ENCODE data around the gene VWA8. TPM values are rescaled to one million over a fixed set of nuclear protein-coding genes. Genes with fewer than 3 reads are reported as not detected.

Gene VWA8
- total and polyA plus RNA-seq, 7 experiments from 2014 or later, result 4.8 to 26.3 (median 21.6) TPM

- no peaks in the 10 kb centered on the region for H3K27me3 Mint-ChIP-seq
- no peak overlapping the region for H3K4me3 Mint-ChIP-seq
- peaks cover 0 to 5% of the 10 kb centered on the region in 2 donors for H3K4me1 ChIP-seq (ENCODE audit: control insufficient read depth in 2 of 2, insufficient read depth in 2 of 2, low read length in 2 of 2)
- peaks cover 0 to 5% (median 2%) of the 10 kb centered on the region in 5 donors for H3K36me3 Mint-ChIP-seq
- no peak overlapping the region for H3K27ac ChIP-seq (ENCODE audit: low read depth, low read length)
- CTCF ChIA-PET, result interaction anchor here (0.6 to 0.8 kb wide), 2 partner anchors 10 kb away, joined by 3 to 4 read pairs; no protein-coding TSS in a partner anchor
- H3K36me3 ChIP-seq (ENCODE audit: control insufficient read depth in 2 of 3, insufficient read depth in 3 of 3, low read length in 3 of 3), result no peaks in the 10 kb centered on the region
- POLR2A ChIA-PET, result interaction anchor here (0.6 kb wide), 1 partner anchor 242 kb away, joined by 3 read pairs; no protein-coding TSS in a partner anchor
- H3K4me1 Mint-ChIP-seq, result peaks cover 0 to 11% (median 5%) of the 10 kb centered on the region in 7 donors
- DNase-seq (no peak), ATAC-seq (no peak)
- intact Hi-C loops (cut with micrococcal nuclease), result no loop called here
- H3K4me3 ChIP-seq (ENCODE audit: low read length), result no peak overlapping the region
- H3K27ac Mint-ChIP-seq, result no peak overlapping the region
- no peaks in the 10 kb centered on the region for H3K9me3 Mint-ChIP-seq
- no peaks in the 10 kb centered on the region for H3K27me3 ChIP-seq (ENCODE audit: control insufficient read depth in 2 of 2, insufficient read depth in 2 of 2, low read length in 2 of 2)
- H3K9me3 ChIP-seq (ENCODE audit: control insufficient read depth in 2 of 3, low read length in 3 of 3), result no peaks in the 10 kb centered on the region
Measured at GRCh38 chr13:41658057-41658661, 302.8 kb downstream of the VWA8 start.

DNA sequence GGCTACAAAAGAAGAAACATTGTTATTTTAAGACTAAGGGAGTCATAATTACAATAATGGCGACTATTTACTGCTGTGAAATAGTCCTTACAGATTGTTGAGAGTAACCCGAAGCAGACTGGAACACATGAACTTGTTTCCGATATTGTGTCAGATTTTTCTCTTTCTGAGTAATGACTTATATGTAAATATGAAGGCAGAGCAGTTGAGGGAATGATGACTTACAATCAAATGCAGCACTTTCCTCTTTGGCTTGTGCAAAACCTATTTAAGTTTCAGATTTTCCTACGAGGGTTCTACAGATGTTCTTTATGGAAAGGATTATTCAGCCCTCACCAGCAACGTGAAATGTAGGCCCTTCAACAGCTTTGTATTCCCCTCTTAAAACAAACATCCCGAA is 304.9 kb downstream of the VWA8 start:
- no peak overlapping the region for H3K27ac ChIP-seq (ENCODE audit: low read depth, low read length)
- H3K9me3 ChIP-seq (ENCODE audit: control insufficient read depth in 2 of 3, low read length in 3 of 3), result no peaks in the 10 kb centered on the region
- peak overlapping the region in 2 of 9 donors; percentile 40 to 48 for H3K27ac Mint-ChIP-seq
- H3K27me3 ChIP-seq (ENCODE audit: control insufficient read depth in 2 of 2, insufficient read depth in 2 of 2, low read length in 2 of 2), result no peaks in the 10 kb centered on the region
- no peak for DNase-seq
- ChIA-PET POLR2A (interaction anchor here (0.7 kb wide), 1 partner anchor 270 kb away, joined by 3 read pairs; no protein-coding TSS in a partner anchor), CTCF (interaction anchor here (0.6 to 1.7 kb wide), 3 partner anchors 245 to 582 kb away, joined by 3 to 8 read pairs (median 3); no protein-coding TSS in a partner anchor)
- no peak overlapping the region for H3K4me3 Mint-ChIP-seq
- H3K4me1 Mint-ChIP-seq, result peaks cover 0 to 24% (median 7%) of the 10 kb centered on the region in 7 donors
- no peak overlapping the region for H3K4me3 ChIP-seq (ENCODE audit: low read length)
- H3K9me3 Mint-ChIP-seq, result no peaks in the 10 kb centered on the region
- H3K36me3 ChIP-seq (ENCODE audit: control insufficient read depth in 2 of 3, insufficient read depth in 3 of 3, low read length in 3 of 3), result no peaks in the 10 kb centered on the region
- H3K27me3 Mint-ChIP-seq, result no peaks in the 10 kb centered on the region
- no peak for ATAC-seq
- H3K4me1 ChIP-seq (ENCODE audit: control insufficient read depth in 2 of 2, insufficient read depth in 2 of 2, low read length in 2 of 2), result peaks cover 0 to 5% of the 10 kb centered on the region in 2 donors
- peaks cover 0 to under 1% (median 0%) of the 10 kb centered on the region in 5 donors for H3K36me3 Mint-ChIP-seq
- intact Hi-C loops (cut with micrococcal nuclease), result no loop called here

GRCh38 chr13:41654796-41655195 is 306.1 kb downstream of the VWA8 start:
- Mint-ChIP-seq H3K4me1 (peaks cover 0 to 24% (median 12%) of the 10 kb centered on the region in 7 donors), H3K36me3 (no peaks in the 10 kb centered on the region), H3K27me3 (no peaks in the 10 kb centered on the region), H3K27ac (peak overlapping the region in 8 of 9 donors; percentile 2 to 67 (median 22)), H3K9me3 (no peaks in the 10 kb centered on the region), H3K4me3 (no peak overlapping the region)
- intact Hi-C loops (cut with micrococcal nuclease), result loop anchor here in 1 of 2 donors (5.0 kb wide), 1 partner anchor 592 kb away; the partner anchor contains the start of gene WBP4
- Histone ChIP-seq H3K27ac (ENCODE audit: low read depth, low read length) (no peak overlapping the region), H3K9me3 (ENCODE audit: control insufficient read depth in 2 of 3, low read length in 3 of 3) (no peaks in the 10 kb centered on the region), H3K4me3 (ENCODE audit: low read length) (no peak overlapping the region), H3K36me3 (ENCODE audit: control insufficient read depth in 2 of 3, insufficient read depth in 3 of 3, low read length in 3 of 3) (no peaks in the 10 kb centered on the region), H3K27me3 (ENCODE audit: control insufficient read depth in 2 of 2, insufficient read depth in 2 of 2, low read length in 2 of 2) (no peaks in the 10 kb centered on the region), H3K4me1 (ENCODE audit: control insufficient read depth in 2 of 2, insufficient read depth in 2 of 2, low read length in 2 of 2) (peaks cover 0 to 5% of the 10 kb centered on the region in 2 donors)
- ChIA-PET POLR2A (no interaction called here), CTCF (interaction anchor here (0.7 kb wide), 1 partner anchor 36 kb away, joined by 3 read pairs; no protein-coding TSS in a partner anchor)
- DNase-seq (no peak), ATAC-seq (peak; percentile 80)

DNA sequence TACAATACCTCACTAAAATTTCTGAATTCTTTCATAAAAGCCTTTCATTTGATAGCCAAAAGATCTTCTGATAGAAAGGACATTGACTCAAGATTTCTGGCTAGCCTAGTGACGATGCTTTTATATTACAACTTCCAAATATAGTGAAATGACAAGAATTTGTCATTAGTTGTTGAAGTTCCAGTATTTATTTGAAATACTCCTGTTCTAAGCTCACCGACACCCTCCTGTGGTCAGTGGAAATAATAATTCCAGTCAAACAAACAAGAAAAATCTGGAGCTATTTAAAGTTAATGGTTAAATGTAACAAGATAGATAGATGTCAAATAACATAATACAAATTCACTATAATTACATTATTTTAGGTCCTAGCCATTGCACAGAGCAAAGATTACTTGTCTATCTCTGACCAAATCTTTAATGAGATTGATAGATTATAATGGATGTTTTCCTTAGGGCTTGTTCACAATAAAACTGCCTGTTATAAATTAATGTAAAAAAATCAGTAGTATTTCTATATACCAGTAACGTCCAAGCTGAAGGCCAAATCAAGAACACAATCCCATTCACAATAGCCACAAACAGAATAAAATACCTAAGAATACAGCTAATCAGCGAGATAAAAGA is 308.1 kb downstream of the VWA8 start:
- peaks cover 0 to 24% (median 12%) of the 10 kb centered on the region in 7 donors for H3K4me1 Mint-ChIP-seq
- POLR2A ChIA-PET, result interaction anchor here (0.6 to 1.6 kb wide), 6 partner anchors 186 to 296 kb away, joined by 3 to 8 read pairs (median 4); partner anchors contain the start of gene RGCC

DNA sequence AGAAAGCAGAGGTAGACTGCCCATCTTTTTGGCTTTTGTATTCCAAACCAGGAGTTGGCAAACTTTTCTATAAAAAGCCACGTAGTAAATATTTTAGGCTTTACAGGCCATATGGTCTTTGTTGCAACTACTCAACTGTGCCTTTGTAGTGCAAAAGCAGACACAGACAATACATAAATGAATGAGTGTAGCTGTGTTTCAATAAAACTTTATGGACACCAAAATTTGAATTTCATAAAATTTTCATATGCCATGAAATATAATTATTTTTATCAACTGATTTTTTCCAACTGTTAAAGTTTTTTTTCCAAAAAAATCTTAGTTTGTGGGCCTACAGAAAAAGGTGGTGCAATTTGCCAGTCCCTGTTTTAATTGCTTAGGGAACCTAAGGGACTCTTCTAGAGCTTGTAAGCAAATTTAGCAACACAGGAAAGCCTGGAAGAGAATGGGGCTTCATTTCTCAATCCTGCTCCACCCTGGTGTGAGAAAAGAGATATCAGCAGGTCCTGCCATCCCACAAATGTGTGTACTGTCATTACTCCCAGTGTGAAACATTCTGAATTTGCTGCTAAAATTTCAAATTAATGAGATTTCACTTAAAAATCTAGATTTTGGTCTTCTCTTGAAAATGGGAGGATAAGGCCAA is 309.4 kb downstream of the VWA8 start:
- Mint-ChIP-seq H3K27ac (peak overlapping the region in 1 of 9 donors; percentile 51), H3K9me3 (no peaks in the 10 kb centered on the region), H3K27me3 (no peaks in the 10 kb centered on the region), H3K36me3 (no peaks in the 10 kb centered on the region), H3K4me1 (peaks cover 0 to 24% (median 12%) of the 10 kb centered on the region in 7 donors), H3K4me3 (no peak overlapping the region)
- H3K9me3 ChIP-seq (ENCODE audit: control insufficient read depth in 2 of 3, low read length in 3 of 3), result no peaks in the 10 kb centered on the region
- ATAC-seq, result no peak
- no peak overlapping the region for H3K27ac ChIP-seq (ENCODE audit: low read depth, low read length)
- ChIA-PET POLR2A (interaction anchor here (1.1 to 1.6 kb wide), 3 partner anchors 191 to 294 kb away, joined by 4 to 8 read pairs (median 5); no protein-coding TSS in a partner anchor), CTCF (interaction anchor here (0.6 to 3.0 kb wide), 6 partner anchors 17 to 300 kb away, joined by 3 to 31 read pairs (median 6); no protein-coding TSS in a partner anchor)
- intact Hi-C loops (cut with micrococcal nuclease), result loop anchor here (1.0 to 5.0 kb wide), 9 partner anchors 149 to 589 kb away; partner anchors contain the start of gene WBP4 (in 1 of the 2)
- H3K27me3 ChIP-seq (ENCODE audit: control insufficient read depth in 2 of 2, insufficient read depth in 2 of 2, low read length in 2 of 2), result no peaks in the 10 kb centered on the region
- no peak overlapping the region for H3K4me3 ChIP-seq (ENCODE audit: low read length)
- no peaks in the 10 kb centered on the region for H3K36me3 ChIP-seq (ENCODE audit: control insufficient read depth in 2 of 3, insufficient read depth in 3 of 3, low read length in 3 of 3)
- peaks cover 0 to 5% of the 10 kb centered on the region in 2 donors for H3K4me1 ChIP-seq (ENCODE audit: control insufficient read depth in 2 of 2, insufficient read depth in 2 of 2, low read length in 2 of 2)
- no peak for DNase-seq

More for the DNA sequence above, 308.1 kb downstream of the VWA8 start:
- Histone ChIP-seq H3K4me3 (ENCODE audit: low read length) (no peak overlapping the region), H3K27me3 (ENCODE audit: control insufficient read depth in 2 of 2, insufficient read depth in 2 of 2, low read length in 2 of 2) (no peaks in the 10 kb centered on the region), H3K27ac (ENCODE audit: low read depth, low read length) (no peak overlapping the region), H3K9me3 (ENCODE audit: control insufficient read depth in 2 of 3, low read length in 3 of 3) (no peaks in the 10 kb centered on the region), H3K4me1 (ENCODE audit: control insufficient read depth in 2 of 2, insufficient read depth in 2 of 2, low read length in 2 of 2) (peaks cover 0 to 5% of the 10 kb centered on the region in 2 donors), H3K36me3 (ENCODE audit: control insufficient read depth in 2 of 3, insufficient read depth in 3 of 3, low read length in 3 of 3) (no peaks in the 10 kb centered on the region)
- CTCF ChIA-PET, result interaction anchor here (0.6 to 3.0 kb wide), 24 partner anchors 9 to 602 kb away, joined by 3 to 31 read pairs (median 5); no protein-coding TSS in a partner anchor
- DNase-seq (peak in 7 of 9 donors; percentile 19 to 60 (median 50)), ATAC-seq (peak; percentile 54)
- intact Hi-C loops (cut with micrococcal nuclease), result loop anchor here (1.0 to 5.0 kb wide), 9 partner anchors 150 to 591 kb away; partner anchors contain the start of gene WBP4 (in 1 of the 2)
- H3K4me3 Mint-ChIP-seq, result no peak overlapping the region
- no peaks in the 10 kb centered on the region for H3K36me3 Mint-ChIP-seq
- H3K9me3 Mint-ChIP-seq, result no peaks in the 10 kb centered on the region
- H3K27me3 Mint-ChIP-seq, result no peaks in the 10 kb centered on the region
- peak overlapping the region in 1 of 9 donors; percentile 36 for H3K27ac Mint-ChIP-seq

DNA sequence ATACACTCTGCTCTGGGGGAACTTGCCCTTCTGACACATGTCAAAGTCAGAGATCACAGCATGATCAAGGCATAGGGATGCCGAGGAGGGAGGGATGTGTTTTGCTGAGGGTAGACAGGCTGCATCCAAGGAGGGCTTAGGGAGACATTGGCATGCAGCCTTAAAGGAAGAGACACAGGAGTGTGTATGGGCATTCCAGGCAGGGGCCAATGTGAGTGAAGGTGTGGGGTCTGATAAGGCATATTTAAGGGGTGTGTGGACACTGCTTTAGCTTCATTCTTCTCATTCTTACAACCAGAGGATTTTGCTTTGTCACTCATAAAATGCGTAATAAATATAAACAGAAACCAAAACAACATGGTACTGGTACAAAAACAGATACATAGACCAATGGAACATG is 310.2 kb downstream of the VWA8 start:
- H3K4me3 ChIP-seq (ENCODE audit: low read length), result no peak overlapping the region
- H3K36me3 ChIP-seq (ENCODE audit: control insufficient read depth in 2 of 3, insufficient read depth in 3 of 3, low read length in 3 of 3), result no peaks in the 10 kb centered on the region
- no peak for DNase-seq
- peaks cover 0 to 24% (median 14%) of the 10 kb centered on the region in 7 donors for H3K4me1 Mint-ChIP-seq
- ChIA-PET CTCF (interaction anchor here (0.6 to 3.0 kb wide), 6 partner anchors 17 to 428 kb away, joined by 3 to 31 read pairs (median 6); no protein-coding TSS in a partner anchor), POLR2A (interaction anchor here (1.1 kb wide), 1 partner anchor 187 kb away, joined by 4 read pairs; no protein-coding TSS in a partner anchor)
- no peaks in the 10 kb centered on the region for H3K27me3 Mint-ChIP-seq
- H3K27me3 ChIP-seq (ENCODE audit: control insufficient read depth in 2 of 2, insufficient read depth in 2 of 2, low read length in 2 of 2), result no peaks in the 10 kb centered on the region
- H3K27ac ChIP-seq (ENCODE audit: low read depth, low read length), result no peak overlapping the region
- H3K27ac Mint-ChIP-seq, result peak overlapping the region in 2 of 9 donors; percentile 2 to 72
- H3K4me1 ChIP-seq (ENCODE audit: control insufficient read depth in 2 of 2, insufficient read depth in 2 of 2, low read length in 2 of 2), result peaks cover 0 to 5% of the 10 kb centered on the region in 2 donors
- no peak for ATAC-seq
- no peaks in the 10 kb centered on the region for H3K9me3 Mint-ChIP-seq
- no peaks in the 10 kb centered on the region for H3K9me3 ChIP-seq (ENCODE audit: control insufficient read depth in 2 of 3, low read length in 3 of 3)
- H3K36me3 Mint-ChIP-seq, result no peaks in the 10 kb centered on the region
- no peak overlapping the region for H3K4me3 Mint-ChIP-seq
- intact Hi-C loops (cut with micrococcal nuclease), result loop anchor here in 1 of 2 donors (5.0 kb wide), 1 partner anchor 588 kb away; the partner anchor contains the start of gene WBP4
